HepG2 (cell line): ENCODE measurements around the gene TANGO2. TPM values are rescaled to one million over a fixed set of nuclear protein-coding genes. Genes with fewer than 3 reads are reported as not detected.

Experiments
- ATAC-seq: fragments of 200-7000 bp; cut with Tn5 transposase; 3 replicates; pipeline ENCODE4 v1.9.1; 2020; ENCODE audit warnings: mild to moderate bottlenecking, moderate library complexity
- BruUV-seq: library from RNA; stranded (reverse); fragments of 400-500 nt; replicated peaks from 2 replicates; lab custom pipeline; 2021; lab: Mats Ljungman, UMichigan
- CTCF ChIA-PET: fragments of 300-600 bp; formaldehyde crosslinking; extraction: SDS; loops from one replicate; lab custom pipeline; 2021; ENCODE audit warnings: low total read pairs, inconsistent platforms, low intra/inter-chr PET ratio; lab: Yijun Ruan, JAX
- POLR2A ChIA-PET: fragments of 350-600 bp; sonication (Branson Sonifier 250); formaldehyde crosslinking; loops from one replicate; lab custom pipeline; 2020; ENCODE audit warnings: antibody characterized with exemption, inconsistent platforms; lab: Yijun Ruan, JAX
- DNase-seq: peaks from one replicate; pipeline ENCODE4 v3.0.0-alpha.2; 2015; ENCODE audit warnings: low spot score
- FAIRE-seq: peaks from 3 replicates; lab custom pipeline; 2011; peaks lifted over from hg19 to GRCh38; lab: Jason Lieb, UNC
- H2AFZ ChIP-seq: one replicate; pipeline ENCODE4 v1.6.1; 2011; ENCODE audit warnings: low read length, inconsistent platforms
- H3K27ac ChIP-seq: fragments of 300-600 bp; 3 replicates; pipeline ENCODE4 v1.8.0; 2011; ENCODE audit warnings: mixed run types, mild to moderate bottlenecking, mixed read lengths, low read length, inconsistent platforms; ENCODE audit not compliant: insufficient read depth; ENCODE audit errors: extremely low read length
- H3K27me3 ChIP-seq, 2 experiments: fragments of 200-600 bp in 1 of 2; 2 replicates in 1 of 2; 3 replicates in 1 of 2; pipeline versions ENCODE4 v1.6.0 to v1.8.0; 2011; ENCODE audit warnings: low read length in 2 of 2, mild to moderate bottlenecking in 2 of 2, moderate library complexity in 2 of 2, inconsistent platforms in 1 of 2; ENCODE audit not compliant: insufficient read depth in 2 of 2, control insufficient read depth in 1 of 2
- H3K36me3 ChIP-seq, 2 experiments: fragments of 200-600 bp in 1 of 2; replicated peaks in 1 of 2; 2 replicates in 1 of 2; 3 replicates in 1 of 2; pipeline versions ENCODE4 v1.5.1 to v1.8.0; 2011; ENCODE audit warnings: low read length in 2 of 2, inconsistent platforms in 1 of 2; ENCODE audit not compliant: insufficient read depth in 2 of 2, control insufficient read depth in 1 of 2
- H3K4me1 ChIP-seq: 2 replicates; pipeline ENCODE4 v1.5.1; 2012; ENCODE audit warnings: low read length, inconsistent platforms; ENCODE audit not compliant: insufficient read depth
- H3K4me2 ChIP-seq: 2 replicates; pipeline ENCODE4 v1.6.0; 2011; ENCODE audit warnings: low read depth, low read length, inconsistent platforms
- H3K4me3 ChIP-seq, 3 experiments: fragments of 200-600 bp in 1 of 3; sonication (generic), shearing (Covaris generic) in 1 of 3; replicated peaks in 1 of 3; 2 replicates each; pipeline ENCODE4 v1.5.1; 2011 to 2016; ENCODE audit warnings: low read length in 3 of 3, inconsistent platforms in 2 of 3, low read depth in 2 of 3, mild to moderate bottlenecking in 2 of 3, control low read depth in 1 of 3, mixed read lengths in 1 of 3; ENCODE audit not compliant: insufficient read depth in 1 of 3
- H3K79me2 ChIP-seq: one replicate; pipeline ENCODE4 v1.6.1; 2011; ENCODE audit warnings: low read length, inconsistent platforms; ENCODE audit not compliant: insufficient read depth
- H3K9ac ChIP-seq: 2 replicates; pipeline ENCODE4 v1.6.0; 2011; ENCODE audit warnings: mild to moderate bottlenecking, low read depth, low read length, inconsistent platforms; ENCODE audit not compliant: insufficient read depth
- H3K9me3 ChIP-seq: 2 replicates; pipeline ENCODE4 v1.5.1; 2012; ENCODE audit warnings: mild to moderate bottlenecking, low read length
- H4K20me1 ChIP-seq: 2 replicates; pipeline ENCODE4 v1.6.0; 2011; ENCODE audit warnings: inconsistent platforms, mild to moderate bottlenecking, low read length, moderate library complexity; ENCODE audit not compliant: insufficient read depth
- AGO2 ChIP-seq: fragments of 200-400 bp; formaldehyde crosslinking; optimal IDR thresholded peaks from 2 replicates; pipeline ENCODE3; 2017; ENCODE audit warnings: mild to moderate bottlenecking, low read depth, low read length, moderate library complexity
- DNMT3B ChIP-seq: conservative IDR thresholded peaks from 2 replicates; pipeline ENCODE4 v1.6.1; 2016; ENCODE audit warnings: missing biosample characterization, control low read depth
- HES4 ChIP-seq: sonication (generic); formaldehyde crosslinking; IDR thresholded peaks from 2 replicates; pipeline ENCODE4 v1.9.0; 2021; ENCODE audit warnings: mild to moderate bottlenecking, missing genetic modification reagents, borderline replicate concordance
- HIC2 ChIP-seq: sonication (generic); formaldehyde crosslinking; IDR thresholded peaks from 2 replicates; pipeline ENCODE4 v1.9.0; 2022; ENCODE audit warnings: low read depth, missing genetic modification reagents
- HNRNPK ChIP-seq: fragments of 200-400 bp; formaldehyde crosslinking; IDR thresholded peaks from 2 replicates; pipeline ENCODE4 v1.6.1; 2018; ENCODE audit warnings: low read length, low read depth, moderate library complexity, mild to moderate bottlenecking; ENCODE audit not compliant: poor library complexity, severe bottlenecking
- HNRNPL ChIP-seq: fragments of 200-400 bp; formaldehyde crosslinking; IDR thresholded peaks from 2 replicates; pipeline ENCODE4 v1.6.1; 2017; ENCODE audit warnings: mild to moderate bottlenecking, low read depth, low read length
- IKZF1 ChIP-seq: fragments of 450-650 bp; IDR thresholded peaks from 2 replicates; pipeline ENCODE4 v1.7.1; 2016
- KDM1A ChIP-seq: IDR thresholded peaks from 2 replicates; pipeline ENCODE4 v1.6.1; 2016; ENCODE audit warnings: missing compliant biosample characterization
- KDM2A ChIP-seq: sonication (generic); formaldehyde crosslinking; IDR thresholded peaks from 2 replicates; pipeline ENCODE4 v1.4.0; 2020; ENCODE audit warnings: low read depth, missing genetic modification reagents, borderline replicate concordance
- NAIF1 ChIP-seq: sonication (generic); formaldehyde crosslinking; IDR thresholded peaks from 2 replicates; pipeline ENCODE4 v1.5.0; 2020; ENCODE audit warnings: mild to moderate bottlenecking, missing genetic modification reagents, borderline replicate concordance
- RARG ChIP-seq: sonication (generic); formaldehyde crosslinking; IDR thresholded peaks from 2 replicates; pipeline ENCODE4 v1.4.0; 2020; ENCODE audit warnings: low read depth, mild to moderate bottlenecking, missing genetic modification reagents
- SMARCC2 ChIP-seq: fragments of 450-650 bp; IDR thresholded peaks from 2 replicates; pipeline ENCODE4 v1.6.1; 2017; ENCODE audit warnings: antibody characterized with exemption, mild to moderate bottlenecking
- WIZ ChIP-seq: sonication (generic); formaldehyde crosslinking; IDR thresholded peaks from 2 replicates; pipeline ENCODE4 v1.5.1; 2020; ENCODE audit warnings: mild to moderate bottlenecking, missing genetic modification reagents
- XRCC5 ChIP-seq: fragments of 200-400 bp; formaldehyde crosslinking; optimal IDR thresholded peaks from 2 replicates; pipeline ENCODE3; 2017; ENCODE audit warnings: mild to moderate bottlenecking, low read length
- YEATS4 ChIP-seq: sonication (generic); formaldehyde crosslinking; IDR thresholded peaks from 2 replicates; pipeline ENCODE4 v1.4.0; 2020; ENCODE audit warnings: missing genetic modification reagents, borderline replicate concordance
- ZBTB1 ChIP-seq: sonication (generic); formaldehyde crosslinking; IDR thresholded peaks from 2 replicates; pipeline ENCODE4 v1.4.0; 2020; ENCODE audit warnings: missing genetic modification reagents, borderline replicate concordance
- ZNF362 ChIP-seq: sonication (generic); formaldehyde crosslinking; IDR thresholded peaks from 2 replicates; pipeline ENCODE4 v1.4.0; 2020; ENCODE audit warnings: missing genetic modification reagents, mild to moderate bottlenecking, borderline replicate concordance
- ZNF44 ChIP-seq: sonication (generic); formaldehyde crosslinking; IDR thresholded peaks from 2 replicates; pipeline ENCODE4 v1.5.1; 2020; ENCODE audit warnings: mild to moderate bottlenecking, missing genetic modification reagents
- ZNF562 ChIP-seq: sonication (generic); formaldehyde crosslinking; IDR thresholded peaks from 2 replicates; pipeline ENCODE4 v1.8.0; 2022; ENCODE audit warnings: missing genetic modification reagents, borderline replicate concordance
- ZSCAN30 ChIP-seq: sonication (generic); formaldehyde crosslinking; IDR thresholded peaks from 2 replicates; pipeline ENCODE4 v1.5.0; 2020; ENCODE audit warnings: mild to moderate bottlenecking, missing genetic modification reagents
- WGBS: methylation state at CpG from one replicate; pipeline ENCODE4 v1.1.6; 2017; ENCODE audit warnings: low lambda C conversion rate; 5-methylcytosine and 5-hydroxymethylcytosine counted together
- in situ Hi-C: cut with HindIII; loops from 2 replicates; pipeline ENCODE4 v1.10.0; 2017; ENCODE audit warnings: low pct_unique_long_range_greater_than_20kb; ENCODE audit not compliant: extremely low pct_ligation_motif_present
- intact Hi-C: fragments of 100-400 bp; cut with micrococcal nuclease; formaldehyde crosslinking; loops from one replicate; pipeline ENCODE4 v1.10.0; 2022; ENCODE audit not compliant: unreplicated experiment
- polyA plus RNA-seq, 8 experiments: library from polyadenylated mRNA; depleted of rRNA in 3 of 8; stranded (reverse) in 7 of 8; unstranded in 1 of 8; fragments of >200 nt; fragmentation: Illumina TruSeq in 4 of 8; extraction: Trizol in 4 of 8; gene quantifications; 2 replicates each; pipeline versions ENCODE4 v1.2.1 to v1.2.3, GENCODE V29; 2011 to 2016; ENCODE audit warnings: low read depth in 4 of 8, missing spikeins in 1 of 8, mixed read lengths in 1 of 8; ENCODE audit not compliant: insufficient read depth in 1 of 8
- total RNA-seq, 5 experiments: library from RNA; depleted of rRNA; stranded (reverse); fragments of >200 nt; fragmentation: Illumina TruSeq; extraction: Trizol; gene quantifications; 2 replicates each; pipeline ENCODE4 v1.2.3, GENCODE V29; 2016; ENCODE audit warnings: low read depth in 1 of 5
- TF ChIP-seq, protein P1 (sequence below): sonication (generic); formaldehyde crosslinking; IDR thresholded peaks from 2 replicates; pipeline ENCODE4 v1.4.0; 2020; ENCODE audit warnings: missing genetic modification reagents

The TANGO2 gene
- total and polyA plus RNA-seq, 2 of the 13 experiments (the other 11 are each of a cell fraction or from before 2014, with no cell fraction given) = 12.9 to 14.8 TPM

GRCh38 chr22:20111045-20111688 is 90.3 kb downstream of the TANGO2 start:
- ATAC-seq (peak; percentile 65), DNase-seq (peak; percentile 61), FAIRE-seq (no peak)
- Histone ChIP-seq H3K4me1 (peaks cover 22% of the 10 kb centered on the region), H3K4me3 (no peak overlapping the region), H3K27ac (peak overlapping the region; percentile 45), H3K36me3 (peaks cover 32 to 92% of the 10 kb centered on the region in 2 experiments), H2AFZ (no peak overlapping the region), H3K9me3 (no peaks in the 10 kb centered on the region), H4K20me1 (peaks cover 4% of the 10 kb centered on the region; the same call in 1 of the 2 replicates), H3K27me3 (no peaks in the 10 kb centered on the region), H3K4me2 (no peak overlapping the region), H3K9ac (no peak overlapping the region), H3K79me2 (peaks cover 12% of the 10 kb centered on the region)
- POLR2A ChIA-PET = no interaction called here
- intact Hi-C loops = no loop called here
- 57% methylated on average over 5 of the region's 14 CpGs for whole genome bisulfite sequencing
- BruUV-seq = no TSS peak
- CTCF ChIA-PET = no interaction called here
- in situ Hi-C loops = no loop called here
- no peak for TF ChIP-seq ZSCAN30 (CRISPR knock-in tag)
- TF ChIP-seq IKZF1 = no peak
- 0 out of 2 replicates have a peak, but pooled peaks have one; percentile 25 for TF ChIP-seq YEATS4
- no peak for TF ChIP-seq HES4 (CRISPR knock-in tag)
- no peak for TF ChIP-seq RARG (CRISPR knock-in tag)
- TF ChIP-seq, protein P1, sequence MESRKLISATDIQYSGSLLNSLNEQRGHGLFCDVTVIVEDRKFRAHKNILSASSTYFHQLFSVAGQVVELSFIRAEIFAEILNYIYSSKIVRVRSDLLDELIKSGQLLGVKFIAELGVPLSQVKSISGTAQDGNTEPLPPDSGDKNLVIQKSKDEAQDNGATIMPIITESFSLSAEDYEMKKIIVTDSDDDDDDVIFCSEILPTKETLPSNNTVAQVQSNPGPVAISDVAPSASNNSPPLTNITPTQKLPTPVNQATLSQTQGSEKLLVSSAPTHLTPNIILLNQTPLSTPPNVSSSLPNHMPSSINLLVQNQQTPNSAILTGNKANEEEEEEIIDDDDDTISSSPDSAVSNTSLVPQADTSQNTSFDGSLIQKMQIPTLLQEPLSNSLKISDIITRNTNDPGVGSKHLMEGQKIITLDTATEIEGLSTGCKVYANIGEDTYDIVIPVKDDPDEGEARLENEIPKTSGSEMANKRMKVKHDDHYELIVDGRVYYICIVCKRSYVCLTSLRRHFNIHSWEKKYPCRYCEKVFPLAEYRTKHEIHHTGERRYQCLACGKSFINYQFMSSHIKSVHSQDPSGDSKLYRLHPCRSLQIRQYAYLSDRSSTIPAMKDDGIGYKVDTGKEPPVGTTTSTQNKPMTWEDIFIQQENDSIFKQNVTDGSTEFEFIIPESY (CRISPR knock-in tag) = peak; percentile 100
- no peak for TF ChIP-seq ZNF562 (CRISPR knock-in tag)
- TF ChIP-seq AGO2 = peak; percentile 53
- peak; percentile 95 for TF ChIP-seq ZNF362 (CRISPR knock-in tag)
- TF ChIP-seq SMARCC2 = no peak
- TF ChIP-seq KDM2A (CRISPR knock-in tag) = 0 out of 2 replicates have a peak, but pooled peaks have one; percentile 17
- peak; percentile 46; the same call in 1 of the 2 replicates for TF ChIP-seq HNRNPL
- TF ChIP-seq ZNF44 (CRISPR knock-in tag) = no peak
- TF ChIP-seq KDM1A (CRISPR knock-in tag) = no peak
- 0 out of 2 replicates have a peak, but pooled peaks have one; percentile 22 for TF ChIP-seq NAIF1 (CRISPR knock-in tag)
- TF ChIP-seq HIC2 (CRISPR knock-in tag) = no peak
- TF ChIP-seq WIZ (CRISPR knock-in tag) = no peak
- TF ChIP-seq DNMT3B (CRISPR knock-in tag) = no peak
- TF ChIP-seq HNRNPK = no peak
- TF ChIP-seq XRCC5 = peak; percentile 31
- no peak for TF ChIP-seq ZBTB1 (CRISPR knock-in tag)
